Measurements from ENCODE around the gene FBXO10.

DNA sequence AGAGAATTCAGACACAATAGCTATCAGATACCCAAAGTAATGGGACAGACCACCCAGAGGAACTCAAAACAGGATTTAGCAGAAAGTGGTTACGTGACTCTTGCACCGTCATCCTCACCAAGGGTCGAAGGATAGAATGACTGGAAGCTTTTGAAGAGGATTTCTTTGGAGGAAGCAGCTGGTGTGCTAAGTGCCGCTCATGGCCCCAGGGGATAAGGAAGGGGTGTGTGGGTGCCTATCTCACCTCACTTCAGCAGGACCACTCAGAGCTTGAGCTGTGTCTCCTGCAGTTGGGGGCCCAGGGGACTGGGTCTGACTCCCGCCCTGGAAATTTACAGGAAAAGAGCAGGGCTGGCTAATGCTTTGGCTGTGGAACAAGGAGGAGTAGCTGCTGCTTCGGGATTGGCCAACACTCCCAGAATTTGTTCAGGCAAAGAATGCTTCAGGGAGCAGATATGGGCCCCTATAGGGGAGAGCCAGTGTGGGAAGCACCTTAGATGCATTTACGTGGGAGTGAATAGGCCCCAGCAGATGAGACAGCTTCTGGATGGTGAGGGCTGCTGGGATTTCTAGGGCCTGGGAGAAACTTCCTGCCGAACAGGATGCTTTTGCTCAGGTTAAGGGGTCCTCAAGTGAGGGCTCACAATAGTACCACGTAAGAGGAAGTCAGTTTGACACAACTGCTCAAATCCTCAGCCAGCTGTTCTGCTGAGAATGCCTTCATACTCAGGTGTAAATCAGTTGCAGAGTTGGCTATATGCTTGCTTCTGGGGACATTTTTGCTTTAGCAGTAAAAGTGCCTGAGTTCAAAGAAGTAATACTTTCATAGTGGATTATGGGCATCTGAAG is 45.3 kb upstream of the FBXO10 start:
- TF ChIP-seq, protein P1, sequence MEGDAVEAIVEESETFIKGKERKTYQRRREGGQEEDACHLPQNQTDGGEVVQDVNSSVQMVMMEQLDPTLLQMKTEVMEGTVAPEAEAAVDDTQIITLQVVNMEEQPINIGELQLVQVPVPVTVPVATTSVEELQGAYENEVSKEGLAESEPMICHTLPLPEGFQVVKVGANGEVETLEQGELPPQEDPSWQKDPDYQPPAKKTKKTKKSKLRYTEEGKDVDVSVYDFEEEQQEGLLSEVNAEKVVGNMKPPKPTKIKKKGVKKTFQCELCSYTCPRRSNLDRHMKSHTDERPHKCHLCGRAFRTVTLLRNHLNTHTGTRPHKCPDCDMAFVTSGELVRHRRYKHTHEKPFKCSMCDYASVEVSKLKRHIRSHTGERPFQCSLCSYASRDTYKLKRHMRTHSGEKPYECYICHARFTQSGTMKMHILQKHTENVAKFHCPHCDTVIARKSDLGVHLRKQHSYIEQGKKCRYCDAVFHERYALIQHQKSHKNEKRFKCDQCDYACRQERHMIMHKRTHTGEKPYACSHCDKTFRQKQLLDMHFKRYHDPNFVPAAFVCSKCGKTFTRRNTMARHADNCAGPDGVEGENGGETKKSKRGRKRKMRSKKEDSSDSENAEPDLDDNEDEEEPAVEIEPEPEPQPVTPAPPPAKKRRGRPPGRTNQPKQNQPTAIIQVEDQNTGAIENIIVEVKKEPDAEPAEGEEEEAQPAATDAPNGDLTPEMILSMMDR (IDR thresholded peaks at IDR 0.05) = no peak
- TF ChIP-seq POLR2A (IDR thresholded peaks at IDR 0.05) (no peak), POLR2AphosphoS5 (IDR thresholded peaks at IDR 0.05) (no peak)

Data from breast epithelium (tissue), 3 donors.